ENCODE measurements around the gene SMG7. TPM values are rescaled to one million over a fixed set of nuclear protein-coding genes. Genes with fewer than 3 reads are reported as not detected.

Gene SMG7
- polyA plus RNA-seq, 1 donor from 2014 or later: 19.1 TPM

GRCh38 chr1:183593356-183593755, 121.1 kb downstream of the SMG7 start (continued):
- TF ChIP-seq TAF1 (IDR thresholded peaks at IDR 0.05; ENCODE audit: low read depth): no peak

- Histone ChIP-seq H3K9me2 (ENCODE audit: insufficient read depth, low read length) (no peaks in the 10 kb centered on the region), H3K9me3 (ENCODE audit: low read length) (no peaks in the 10 kb centered on the region), H4K20me1 (ENCODE audit: insufficient read depth) (no peaks in the 10 kb centered on the region), H3K79me2 (replicated peaks; ENCODE audit: insufficient read depth, low read length) (no peaks in the 10 kb centered on the region), H3K4me3 (ENCODE audit: low read length) (no peak overlapping the region), H3K9ac (ENCODE audit: low read length) (no peak overlapping the region), H3F3A (ENCODE audit: insufficient read depth, low read length, poor library complexity, severe bottlenecking) (no peaks in the 10 kb centered on the region), H3K27ac (ENCODE audit: low read length) (no peak overlapping the region), H3K27me3 (ENCODE audit: insufficient read depth, low read depth, low read length) (no peaks in the 10 kb centered on the region), H3K4me2 (ENCODE audit: low read length) (no peak overlapping the region), H3K36me3 (ENCODE audit: insufficient read depth, low read length) (no peaks in the 10 kb centered on the region), H2AFZ (ENCODE audit: low read depth, low read length) (no peak overlapping the region)
- TF ChIP-seq EZH2 (IDR thresholded peaks at IDR 0.05; ENCODE audit: borderline replicate concordance, insufficient read depth, low read length, poor library complexity, severe bottlenecking): no peak
- TF ChIP-seq SMC3 (conservative IDR thresholded peaks at IDR 0.05; ENCODE audit: poor library complexity): no peak
- TF ChIP-seq EP300 (conservative IDR thresholded peaks at IDR 0.05; ENCODE audit: poor library complexity, severe bottlenecking): no peak
- no peak for TF ChIP-seq MXI1 (conservative IDR thresholded peaks at IDR 0.05; ENCODE audit: poor library complexity, severe bottlenecking)
- TF ChIP-seq TAF1 (IDR thresholded peaks at IDR 0.05; ENCODE audit: low read depth): no peak
- no peak for TF ChIP-seq POLR2AphosphoS5 (IDR thresholded peaks at IDR 0.05)
- TF ChIP-seq REST (IDR thresholded peaks at IDR 0.05; ENCODE audit: borderline replicate concordance): no peak
- no peak for TF ChIP-seq RAD21 (conservative IDR thresholded peaks at IDR 0.05)
Observed at GRCh38 chr1:183595537-183595936, 123.2 kb downstream of the SMG7 start.

GRCh38 chr1:183596500-183596899, 124.2 kb downstream of the SMG7 start:
- Histone ChIP-seq H3K9ac (ENCODE audit: low read length) (no peak overlapping the region), H3K9me2 (ENCODE audit: insufficient read depth, low read length) (no peaks in the 10 kb centered on the region), H3K4me3 (ENCODE audit: low read length) (no peak overlapping the region), H2AFZ (ENCODE audit: low read depth, low read length) (no peak overlapping the region), H3K36me3 (ENCODE audit: insufficient read depth, low read length) (no peaks in the 10 kb centered on the region), H3K79me2 (replicated peaks; ENCODE audit: insufficient read depth, low read length) (no peaks in the 10 kb centered on the region), H3F3A (ENCODE audit: insufficient read depth, low read length, poor library complexity, severe bottlenecking) (no peaks in the 10 kb centered on the region), H3K4me2 (ENCODE audit: low read length) (no peak overlapping the region), H4K20me1 (ENCODE audit: insufficient read depth) (no peaks in the 10 kb centered on the region), H3K27ac (ENCODE audit: low read length) (no peak overlapping the region), H3K9me3 (ENCODE audit: low read length) (no peaks in the 10 kb centered on the region), H3K27me3 (ENCODE audit: insufficient read depth, low read depth, low read length) (no peaks in the 10 kb centered on the region)
- TF ChIP-seq POLR2AphosphoS5 (IDR thresholded peaks at IDR 0.05) (no peak), EZH2 (IDR thresholded peaks at IDR 0.05; ENCODE audit: borderline replicate concordance, insufficient read depth, low read length, poor library complexity, severe bottlenecking) (no peak), EP300 (conservative IDR thresholded peaks at IDR 0.05; ENCODE audit: poor library complexity, severe bottlenecking) (no peak), REST (IDR thresholded peaks at IDR 0.05; ENCODE audit: borderline replicate concordance) (no peak), CTCF (IDR thresholded peaks at IDR 0.05; ENCODE audit: poor library complexity, severe bottlenecking) (no peak), TAF1 (IDR thresholded peaks at IDR 0.05; ENCODE audit: low read depth) (no peak), MXI1 (conservative IDR thresholded peaks at IDR 0.05; ENCODE audit: poor library complexity, severe bottlenecking) (no peak), RAD21 (conservative IDR thresholded peaks at IDR 0.05) (no peak), SMC3 (conservative IDR thresholded peaks at IDR 0.05; ENCODE audit: poor library complexity) (no peak)

Data from neural cell (in vitro differentiated cells).